ENCODE results near the gene KIF13A. TPM values are rescaled to one million over a fixed set of nuclear protein-coding genes. Genes with fewer than 3 reads are reported as not detected.

KIF13A gene
- total and polyA plus RNA-seq, 2 donors (not counting 3 experiments of a cell fraction or from before 2014, with no cell fraction given): 24.9 to 65.8 TPM

GRCh38 chr6:17897681-17898080, 89.8 kb downstream of the KIF13A start:
- H3K9me1 ChIP-seq (replicated peaks; ENCODE audit: control insufficient read depth, extremely low read depth, insufficient read depth, low read length): no peaks in the 10 kb centered on the region
- H3K79me2 ChIP-seq (ENCODE audit: control insufficient read depth, insufficient read depth, low read length): peaks cover 8% of the 10 kb centered on the region
- no peak overlapping the region for H3K27ac ChIP-seq (ENCODE audit: insufficient read depth, low read depth, low read length)
- TF ChIP-seq FOS (IDR thresholded peaks at IDR 0.05; ENCODE audit: borderline replicate concordance, insufficient read depth, low read length) (no peak), POLR2A (IDR thresholded peaks at IDR 0.05; ENCODE audit: low read depth, low read length) (no peak), MYC (IDR thresholded peaks at IDR 0.05; ENCODE audit: low read depth, low read length) (no peak), JUN (IDR thresholded peaks at IDR 0.05; ENCODE audit: borderline replicate concordance, insufficient read depth, insufficient read length, low read depth) (no peak), GATA2 (IDR thresholded peaks at IDR 0.05; ENCODE audit: insufficient read depth, insufficient read length, low read depth, low read length) (no peak), MAX (IDR thresholded peaks at IDR 0.05; ENCODE audit: insufficient read depth, insufficient read length) (no peak), POLR2AphosphoS5 (IDR thresholded peaks at IDR 0.05; ENCODE audit: insufficient read depth, low read depth, low read length) (no peak), EZH2 (IDR thresholded peaks at IDR 0.05; ENCODE audit: borderline replicate concordance, low read depth, low read length, severe bottlenecking) (no peak)
- TF ChIP-seq, protein P1, sequence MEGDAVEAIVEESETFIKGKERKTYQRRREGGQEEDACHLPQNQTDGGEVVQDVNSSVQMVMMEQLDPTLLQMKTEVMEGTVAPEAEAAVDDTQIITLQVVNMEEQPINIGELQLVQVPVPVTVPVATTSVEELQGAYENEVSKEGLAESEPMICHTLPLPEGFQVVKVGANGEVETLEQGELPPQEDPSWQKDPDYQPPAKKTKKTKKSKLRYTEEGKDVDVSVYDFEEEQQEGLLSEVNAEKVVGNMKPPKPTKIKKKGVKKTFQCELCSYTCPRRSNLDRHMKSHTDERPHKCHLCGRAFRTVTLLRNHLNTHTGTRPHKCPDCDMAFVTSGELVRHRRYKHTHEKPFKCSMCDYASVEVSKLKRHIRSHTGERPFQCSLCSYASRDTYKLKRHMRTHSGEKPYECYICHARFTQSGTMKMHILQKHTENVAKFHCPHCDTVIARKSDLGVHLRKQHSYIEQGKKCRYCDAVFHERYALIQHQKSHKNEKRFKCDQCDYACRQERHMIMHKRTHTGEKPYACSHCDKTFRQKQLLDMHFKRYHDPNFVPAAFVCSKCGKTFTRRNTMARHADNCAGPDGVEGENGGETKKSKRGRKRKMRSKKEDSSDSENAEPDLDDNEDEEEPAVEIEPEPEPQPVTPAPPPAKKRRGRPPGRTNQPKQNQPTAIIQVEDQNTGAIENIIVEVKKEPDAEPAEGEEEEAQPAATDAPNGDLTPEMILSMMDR (IDR thresholded peaks at IDR 0.05; ENCODE audit: extremely low read depth in 1 of 2, insufficient read depth in 1 of 2, low read depth in 1 of 2, low read length in 2 of 2): no peak
- BruUV-seq (replicated peaks): no TSS peak
- ChIA-PET POLR2A (no interaction called here), CTCF (no interaction called here)
- no peak for DNase-seq (ENCODE audit: low read depth, low spot score)
- H3K36me3 ChIP-seq (ENCODE audit: control insufficient read depth in 2 of 2, extremely low read depth in 1 of 2, insufficient read depth in 2 of 2, low read length in 2 of 2): peaks cover 2 to 8% of the 10 kb centered on the region in 2 experiments
- H3K9me3 ChIP-seq (replicated peaks; ENCODE audit: control insufficient read depth, insufficient read depth, low read length): peaks cover 9% of the 10 kb centered on the region
- intact Hi-C loops (cut with micrococcal nuclease): no loop called here
- no peak for FAIRE-seq
- dilution Hi-C loops (cut with MboI; ENCODE audit: extremely low pct_ligation_motif_present, low sequenced_read_pairs): no loop called here
- no peaks in the 10 kb centered on the region for H3K4me1 ChIP-seq (ENCODE audit: control insufficient read depth, extremely low read depth, insufficient read depth, low read length)
- no peak overlapping the region for H3K9ac ChIP-seq (replicated peaks; ENCODE audit: extremely low read depth, insufficient read depth, low read length)
- H4K20me1 ChIP-seq (replicated peaks; ENCODE audit: control insufficient read depth, extremely low read depth, insufficient read depth, low read length): no peaks in the 10 kb centered on the region
- no peaks in the 10 kb centered on the region for H3K27me3 ChIP-seq (ENCODE audit: control insufficient read depth in 2 of 2, insufficient read depth in 2 of 2, low read length in 2 of 2)
- H3K4me2 ChIP-seq (ENCODE audit: insufficient read depth, low read length): no peak overlapping the region
- H3K4me3 ChIP-seq (replicated peaks in 1 of 3; ENCODE audit: insufficient read depth in 1 of 3, low read depth in 1 of 3, low read length in 3 of 3): no peak overlapping the region
- no peak overlapping the region for H2AFZ ChIP-seq (ENCODE audit: low read depth, low read length)

Data from endothelial cell of umbilical vein (primary cell).